ENCODE data around the gene DLGAP1.

DLGAP1 gene

GRCh38 chr18:3649135-3649632 is 805.9 kb downstream of the DLGAP1 start:
- DNase-seq, result no peak

DNA sequence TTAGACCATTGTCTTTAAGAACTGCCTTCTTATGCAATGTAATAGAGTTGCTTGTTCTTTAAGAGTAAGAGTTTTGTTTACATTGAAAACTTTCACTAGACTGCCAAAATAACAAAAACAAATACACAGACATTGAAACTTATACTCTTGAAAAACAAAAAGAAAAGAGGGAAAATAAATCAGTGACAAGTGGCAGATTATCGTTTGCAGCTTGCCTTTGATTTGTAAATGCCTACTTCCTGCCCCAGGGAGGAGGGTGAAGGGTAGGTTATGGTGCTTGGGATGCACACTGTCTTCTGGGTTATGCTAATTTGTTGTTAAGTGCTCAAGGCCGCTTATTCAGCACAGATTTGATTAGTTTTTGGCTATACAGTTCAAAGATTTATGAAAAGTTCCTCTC is 806.5 kb downstream of the DLGAP1 start:
- DNase-seq, result no peak

DNA sequence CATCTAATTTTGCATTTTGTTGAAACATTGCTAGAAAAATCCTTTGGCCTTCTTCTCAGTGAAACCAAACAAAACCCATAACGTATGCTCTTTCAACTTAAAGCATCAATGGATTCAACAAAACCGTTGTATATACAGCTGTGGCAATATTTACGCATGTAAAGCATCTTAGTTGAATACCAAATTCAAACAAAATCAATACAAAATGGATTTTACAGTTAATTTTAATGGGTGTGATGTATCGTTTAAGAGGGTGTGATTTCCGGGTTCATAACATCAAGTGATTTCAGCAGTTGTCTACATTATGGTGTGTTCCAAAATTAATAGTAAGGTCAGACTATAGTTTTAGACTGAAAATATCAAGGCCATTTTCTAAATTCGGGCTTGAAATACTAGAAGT is 806.9 kb downstream of the DLGAP1 start:
- no peak for DNase-seq

- no peak for DNase-seq
Observed at GRCh38 chr18:3647636-3648035, 807.5 kb downstream of the DLGAP1 start.

DNA sequence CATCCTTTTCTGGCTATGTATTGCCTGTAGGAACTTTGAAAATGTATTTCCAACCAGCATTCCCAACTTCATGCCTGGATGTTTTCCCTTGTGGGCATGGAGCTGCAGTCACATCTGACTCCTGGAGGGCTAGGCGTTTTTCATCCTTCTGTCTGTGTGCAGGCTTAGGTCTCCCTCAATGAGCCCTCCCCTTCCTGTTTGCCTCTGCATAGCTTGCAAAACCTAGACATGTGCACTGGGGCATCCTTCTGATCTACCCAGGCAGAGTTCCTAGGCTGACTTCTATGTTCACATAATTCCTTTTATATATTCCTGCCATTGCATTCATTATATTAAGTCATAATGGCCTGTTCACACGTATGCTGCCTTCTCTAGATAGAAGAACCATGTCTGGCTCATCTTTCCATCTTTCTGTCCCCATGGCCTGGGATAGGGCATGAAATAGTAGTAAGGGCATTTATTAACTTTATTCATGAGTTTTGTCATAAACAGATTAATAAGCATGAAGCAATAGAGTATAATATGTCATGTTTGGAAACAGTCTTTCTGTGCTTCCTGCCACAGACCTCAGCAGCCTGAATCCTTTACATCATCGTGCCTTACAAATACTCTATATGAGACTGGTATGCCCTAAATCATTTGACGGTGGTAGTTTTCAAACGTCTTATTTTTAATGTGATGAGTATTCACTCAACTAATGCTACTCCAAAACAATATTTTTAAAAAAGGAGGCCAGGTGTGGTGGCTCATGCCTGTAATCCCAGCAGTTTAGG is 809.5 kb downstream of the DLGAP1 start:
- no peak for DNase-seq

DNA sequence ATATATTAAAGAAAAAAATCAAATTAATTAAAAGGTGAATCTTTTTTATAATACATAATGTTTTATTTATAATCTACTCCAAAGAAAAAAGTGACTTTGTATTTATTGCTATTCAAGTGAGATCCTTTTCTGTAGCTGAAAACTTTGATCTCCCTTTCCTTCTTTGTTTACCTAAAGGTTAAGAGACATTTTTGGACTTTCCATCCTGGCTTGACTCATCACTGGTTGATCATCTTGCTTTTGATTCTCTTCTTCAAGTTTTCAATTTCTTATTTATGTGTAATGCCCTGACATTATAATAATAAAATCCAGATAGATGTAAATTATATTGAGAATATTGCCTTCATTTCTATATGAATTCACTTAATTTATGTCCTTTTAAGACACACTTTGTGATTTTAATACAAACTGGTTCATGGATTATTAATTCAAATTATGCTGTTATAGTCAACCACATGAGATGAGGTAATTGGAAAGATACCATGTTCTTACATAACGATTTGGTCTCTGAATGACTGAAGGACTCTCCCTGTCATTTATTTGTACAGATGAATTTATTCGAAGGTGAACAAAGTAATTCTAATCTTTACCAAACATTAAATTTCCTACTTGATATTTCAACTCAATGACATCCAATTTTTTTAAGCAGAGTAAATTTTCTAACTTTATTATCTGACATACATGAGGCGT is 820.7 kb downstream of the DLGAP1 start:
- DNase-seq, result no peak

DNA sequence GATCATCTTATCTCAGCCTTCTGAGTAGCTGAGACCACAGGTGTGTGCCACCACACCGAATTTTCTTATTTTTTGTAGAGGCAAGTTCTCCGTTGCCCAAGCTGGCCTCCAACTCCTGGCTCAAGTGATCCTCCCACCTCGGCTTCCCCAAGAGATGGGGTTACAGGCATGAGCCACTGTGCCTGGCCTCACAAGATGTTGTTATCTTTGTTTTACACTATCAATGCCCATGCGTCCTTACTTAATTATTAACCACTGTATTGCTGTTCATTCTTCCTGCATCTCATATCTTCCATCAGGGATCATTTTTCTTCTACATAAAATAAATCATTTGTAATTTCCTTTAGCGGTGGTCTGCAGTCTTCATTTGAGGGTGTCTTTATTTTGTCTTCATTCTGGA is 823.2 kb downstream of the DLGAP1 start:
- DNase-seq, result no peak

- DNase-seq, result no peak
Observed at GRCh38 chr18:3626929-3627458, 828.1 kb downstream of the DLGAP1 start.

DNA sequence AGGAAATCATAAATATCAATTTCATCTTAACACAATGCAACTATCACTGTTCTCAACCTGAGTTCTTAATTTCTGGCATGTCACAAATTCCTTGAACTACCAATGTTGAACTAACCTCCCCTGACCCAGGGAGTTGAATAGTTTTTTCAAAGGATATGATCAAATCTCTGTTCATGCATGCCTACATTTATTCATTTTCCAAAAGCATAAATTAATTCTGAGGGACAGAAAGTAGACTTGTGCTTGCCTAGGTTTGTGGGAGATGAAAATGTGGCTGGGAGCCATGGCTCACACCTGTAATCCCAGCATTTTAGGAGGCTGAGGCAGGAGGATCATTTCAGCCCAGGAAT is 829.4 kb downstream of the DLGAP1 start:
- no peak for DNase-seq

- peak; percentile 88 for DNase-seq
Observed at GRCh38 chr18:3624935-3625741, 830.0 kb downstream of the DLGAP1 start.

DNA sequence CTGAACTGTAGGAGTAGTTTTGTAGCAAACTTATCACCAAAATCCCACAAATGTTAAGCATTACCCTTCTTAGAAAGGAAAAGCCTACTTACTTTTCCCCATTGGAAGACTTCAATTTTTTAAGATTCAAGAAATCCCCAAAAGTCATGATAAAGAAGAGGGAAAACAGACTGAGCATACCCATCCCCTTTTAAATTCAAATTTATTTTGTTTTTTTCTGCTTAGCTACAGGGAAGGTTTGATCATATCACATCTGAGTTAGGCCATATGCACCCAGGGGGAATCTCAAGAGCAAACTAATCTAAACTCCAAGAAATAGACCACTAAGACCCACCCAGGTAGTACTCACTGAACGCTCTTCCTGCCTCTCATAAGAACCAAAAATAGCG is 830.6 kb downstream of the DLGAP1 start:
- no peak for DNase-seq

- peak; percentile 34 for DNase-seq
Observed at GRCh38 chr18:3623769-3624545, 831.1 kb downstream of the DLGAP1 start.

DNA sequence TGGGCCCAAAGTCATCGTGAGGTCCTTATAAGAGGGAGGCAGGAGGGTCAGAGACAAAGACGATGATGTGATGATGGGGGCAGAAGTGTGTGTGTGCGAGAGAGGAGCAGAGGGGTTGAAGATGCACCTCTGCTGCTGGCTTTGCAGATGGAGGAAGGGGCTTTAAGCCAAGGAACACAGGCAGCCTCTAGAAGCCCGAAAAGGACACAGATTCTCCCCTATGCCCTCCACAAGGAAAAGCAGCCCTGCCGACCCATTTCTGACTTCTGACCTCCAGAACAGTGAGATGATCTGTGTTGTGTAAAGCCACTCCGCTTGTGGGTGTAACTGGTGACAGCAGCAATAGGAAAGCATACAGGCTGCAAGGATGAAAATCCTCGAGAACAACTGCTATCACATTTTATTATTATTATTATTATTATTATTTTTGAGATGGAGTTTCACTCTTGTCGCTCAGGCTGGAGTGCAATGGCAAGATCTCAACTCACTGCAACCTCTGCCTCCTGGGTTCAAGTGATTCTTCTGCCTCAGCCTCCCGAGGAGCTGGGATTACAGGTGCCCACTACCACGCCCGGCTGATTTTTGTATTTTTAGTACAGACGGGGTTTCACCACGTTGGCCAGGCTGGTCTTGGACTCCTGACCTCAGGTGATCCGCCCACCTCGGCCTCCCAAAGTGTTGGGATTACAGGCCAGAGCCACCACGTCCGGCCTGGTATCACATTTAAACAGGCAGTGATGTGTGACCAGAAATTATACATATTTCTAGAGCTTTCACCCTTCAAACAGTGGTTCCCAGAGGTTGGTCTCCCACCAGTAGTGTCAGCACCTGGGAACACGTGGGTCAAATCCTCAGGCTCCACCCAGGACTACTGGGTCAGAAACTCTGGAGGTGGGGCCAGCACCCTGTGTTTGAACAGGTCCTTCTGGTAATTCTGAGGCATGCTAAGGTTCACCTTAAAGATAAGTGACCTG is 834.7 kb downstream of the DLGAP1 start:
- DNase-seq, result no peak

GRCh38 chr18:3619746-3620145 is 835.4 kb downstream of the DLGAP1 start:
- DNase-seq, result no peak

DNA sequence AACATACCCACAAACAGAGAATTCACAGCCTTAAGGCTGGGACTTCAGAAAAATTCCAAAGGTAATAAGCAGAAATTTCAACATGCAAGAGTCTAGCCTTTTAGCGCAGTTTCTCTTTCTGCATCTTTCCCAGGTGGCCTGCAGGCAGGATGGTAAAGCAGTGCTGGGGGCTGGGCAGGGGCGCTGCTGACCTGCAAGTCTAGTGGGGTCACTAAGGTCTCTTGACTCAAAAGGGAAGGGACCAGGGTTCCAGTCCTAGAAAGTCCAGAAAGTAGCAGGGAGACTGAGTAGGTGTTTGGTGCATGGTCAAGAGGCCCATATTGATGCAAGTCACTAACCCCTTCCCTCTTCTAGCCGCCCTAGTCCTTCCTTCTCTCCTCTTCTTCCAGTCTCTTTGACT is 835.9 kb downstream of the DLGAP1 start:
- no peak for DNase-seq

DNA sequence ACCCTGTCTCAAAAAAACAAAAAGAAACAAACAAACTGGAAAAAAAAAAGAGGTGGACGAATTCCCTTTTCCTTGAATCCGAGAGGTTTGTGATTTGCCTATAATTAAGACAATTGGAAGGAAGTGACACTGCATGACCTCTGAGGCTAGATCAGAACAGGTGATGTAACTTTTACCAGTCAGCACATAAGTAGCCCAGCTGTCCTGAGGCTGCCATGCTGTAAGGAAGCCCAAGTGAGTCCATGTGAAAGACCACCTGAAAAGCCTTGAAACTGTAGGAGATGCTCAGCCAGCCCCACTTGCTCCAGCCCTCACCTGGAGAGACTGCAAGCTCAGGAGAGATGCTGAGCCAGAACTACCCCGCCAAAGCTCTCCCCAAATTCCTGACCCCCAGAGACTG is 838.4 kb downstream of the DLGAP1 start:
- DNase-seq, result no peak

- no peak for DNase-seq
Observed at GRCh38 chr18:3616142-3616541, 839.0 kb downstream of the DLGAP1 start.

GRCh38 chr18:3615374-3615985 is 839.6 kb downstream of the DLGAP1 start:
- no peak for DNase-seq

GRCh38 chr18:3612315-3612714 is 842.8 kb downstream of the DLGAP1 start:
- DNase-seq, result peak; percentile 31

DNA sequence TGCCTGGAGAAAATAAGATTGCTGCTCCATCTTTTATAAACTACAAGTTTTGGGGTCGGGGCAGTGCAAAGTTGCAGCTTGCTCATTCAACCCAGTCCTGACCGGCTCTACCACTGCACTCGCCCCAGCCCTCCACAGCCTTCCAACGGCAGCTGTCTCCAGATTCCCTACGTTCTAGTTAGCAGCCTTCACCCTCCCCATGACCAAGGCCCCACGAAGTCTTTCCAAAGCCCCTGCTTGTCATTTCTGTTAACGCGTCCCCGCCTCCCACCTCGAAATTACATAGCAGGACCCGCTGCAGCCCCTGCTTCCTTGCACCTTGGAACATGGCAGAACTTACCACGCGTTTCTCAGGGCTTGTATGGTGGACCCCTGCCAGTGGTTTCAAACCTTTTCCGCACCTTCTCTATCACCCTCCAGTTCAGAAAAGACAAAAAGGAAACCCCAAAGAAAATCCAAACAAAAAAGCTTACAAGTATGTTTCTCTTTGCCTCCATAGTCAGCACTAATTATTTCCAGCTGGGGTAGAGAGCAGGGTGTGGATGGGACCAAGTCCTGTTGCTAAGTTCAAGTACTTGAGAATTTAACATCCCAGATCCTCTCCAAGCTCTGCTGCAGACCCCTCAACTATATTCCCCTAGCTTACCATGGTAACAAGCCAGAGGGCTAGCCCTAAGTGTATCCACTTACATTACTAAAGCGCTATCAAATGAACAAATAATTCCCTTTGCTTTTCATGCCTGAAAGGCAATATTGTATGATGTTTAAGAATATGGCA is 843.6 kb downstream of the DLGAP1 start:
- no peak for DNase-seq
